Measurements from ENCODE around the gene IFNA5.

IFNA5 gene

DNA sequence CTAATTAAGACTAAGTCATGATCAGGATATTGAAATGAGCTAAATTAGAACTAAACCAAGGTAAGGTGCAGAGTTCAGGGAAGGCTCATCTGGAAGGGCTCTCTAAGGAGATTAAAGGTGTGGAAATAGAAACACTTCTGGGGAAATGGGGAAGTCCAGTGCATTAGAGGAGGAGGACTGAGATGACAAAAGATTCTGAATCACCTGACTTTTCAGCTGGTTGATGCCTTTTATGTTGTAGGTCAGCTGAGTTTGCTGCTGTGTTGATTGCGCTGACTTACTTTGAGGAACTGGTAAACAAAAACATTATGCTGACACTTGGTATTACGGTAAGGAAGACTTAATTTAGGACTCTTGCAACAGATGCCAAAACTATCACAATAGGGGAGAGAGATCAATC lies 23.8 kb downstream of the IFNA5 start:
- no peak for DNase-seq (ENCODE audit: low spot score)
- Histone ChIP-seq H2BK15ac (ENCODE audit: low read length) (no peak overlapping the region), H3K9me3 (replicated peaks in 1 of 2; ENCODE audit: control insufficient read depth in 2 of 2, insufficient read depth in 1 of 2, low read depth in 1 of 2, low read length in 2 of 2) (no peaks in the 10 kb centered on the region), H2AK5ac (ENCODE audit: low read depth, low read length) (no peak overlapping the region), H3K9ac (ENCODE audit: low read depth, low read length, poor library complexity) (no peak overlapping the region), H2AFZ (ENCODE audit: low read length) (no peak overlapping the region), H3K23ac (ENCODE audit: low read depth, low read length, poor library complexity) (no peak overlapping the region), H3K4me1 (ENCODE audit: control insufficient read depth in 2 of 2, insufficient read depth in 1 of 2, low read depth in 1 of 2, low read length in 2 of 2) (no peaks in the 10 kb centered on the region), H3K27me3 (ENCODE audit: control insufficient read depth in 3 of 3, insufficient read depth in 3 of 3, low read depth in 1 of 3, low read length in 3 of 3) (peaks cover 0 to 4% (median 0%) of the 10 kb centered on the region in 3 experiments), H3K79me1 (ENCODE audit: low read depth, low read length) (no peaks in the 10 kb centered on the region), H3K36me3 (replicated peaks in 1 of 2; ENCODE audit: control insufficient read depth in 2 of 2, insufficient read depth in 2 of 2, low read length in 2 of 2) (no peaks in the 10 kb centered on the region), H4K91ac (ENCODE audit: low read depth, low read length, poor library complexity) (no peak overlapping the region), H4K8ac (ENCODE audit: low read depth, low read length) (no peak overlapping the region), H3K4me2 (ENCODE audit: insufficient read depth, low read length, poor library complexity, severe bottlenecking) (no peak overlapping the region), H3K4me3 (ENCODE audit: low read length in 2 of 2) (no peak overlapping the region), H3K27ac (replicated peaks; ENCODE audit: low read length) (no peak overlapping the region), H3K18ac (ENCODE audit: low read length) (no peak overlapping the region), H2BK5ac (ENCODE audit: low read length) (no peak overlapping the region), H2BK12ac (ENCODE audit: low read length) (no peak overlapping the region), H3K4ac (ENCODE audit: low read length) (no peak overlapping the region), H2BK120ac (ENCODE audit: low read depth, low read length) (no peak overlapping the region), H3K14ac (ENCODE audit: low read length) (no peak overlapping the region)
- no CpG with 5 or more reads among the region's 2 CpGs for WGBS, 2 donors (ENCODE audit: extremely low coverage in 2 of 2, insufficient read length in 2 of 2, insufficient replicate concordance in 1 of 2)

DNA sequence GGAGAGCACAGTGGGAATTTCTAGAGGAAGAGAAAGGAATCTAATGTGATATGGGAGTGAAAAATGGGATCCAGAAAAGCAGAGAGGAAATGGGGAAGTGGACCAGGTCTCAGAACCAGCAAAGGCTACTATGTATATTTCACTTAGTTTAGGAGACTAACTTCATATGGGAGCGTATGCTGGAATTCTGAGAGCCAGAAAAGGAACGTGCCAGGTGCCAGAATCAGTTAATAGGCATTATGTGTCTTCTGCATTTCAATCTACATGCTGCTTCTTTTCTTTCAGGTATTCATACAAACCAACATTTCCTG lies 36.8 kb downstream of the IFNA5 start:
- Histone ChIP-seq H2AFZ (ENCODE audit: low read length) (no peak overlapping the region), H3K36me3 (replicated peaks in 1 of 2; ENCODE audit: control insufficient read depth in 2 of 2, insufficient read depth in 2 of 2, low read length in 2 of 2) (no peaks in the 10 kb centered on the region), H3K4me2 (ENCODE audit: insufficient read depth, low read length, poor library complexity, severe bottlenecking) (no peak overlapping the region), H3K18ac (ENCODE audit: low read length) (no peak overlapping the region), H2BK12ac (ENCODE audit: low read length) (no peak overlapping the region), H3K9me3 (replicated peaks in 1 of 2; ENCODE audit: control insufficient read depth in 2 of 2, insufficient read depth in 1 of 2, low read depth in 1 of 2, low read length in 2 of 2) (no peaks in the 10 kb centered on the region), H2AK5ac (ENCODE audit: low read depth, low read length) (no peak overlapping the region), H2BK15ac (ENCODE audit: low read length) (no peak overlapping the region), H3K79me1 (ENCODE audit: low read depth, low read length) (no peaks in the 10 kb centered on the region), H3K27me3 (ENCODE audit: control insufficient read depth in 3 of 3, insufficient read depth in 3 of 3, low read depth in 1 of 3, low read length in 3 of 3) (no peaks in the 10 kb centered on the region), H3K4ac (ENCODE audit: low read length) (no peak overlapping the region), H4K8ac (ENCODE audit: low read depth, low read length) (no peak overlapping the region), H2BK120ac (ENCODE audit: low read depth, low read length) (no peak overlapping the region), H3K9ac (ENCODE audit: low read depth, low read length, poor library complexity) (no peak overlapping the region), H2BK5ac (ENCODE audit: low read length) (no peak overlapping the region), H3K27ac (replicated peaks; ENCODE audit: low read length) (no peak overlapping the region), H3K14ac (ENCODE audit: low read length) (no peak overlapping the region), H3K23ac (ENCODE audit: low read depth, low read length, poor library complexity) (no peak overlapping the region), H3K4me3 (ENCODE audit: low read length in 2 of 2) (no peak overlapping the region), H4K91ac (ENCODE audit: low read depth, low read length, poor library complexity) (no peak overlapping the region), H3K4me1 (ENCODE audit: control insufficient read depth in 2 of 2, insufficient read depth in 1 of 2, low read depth in 1 of 2, low read length in 2 of 2) (no peaks in the 10 kb centered on the region)
- no peak for DNase-seq (ENCODE audit: low spot score)
- WGBS, 2 donors (ENCODE audit: extremely low coverage in 2 of 2, insufficient read length in 2 of 2, insufficient replicate concordance in 1 of 2) = no CpG with 5 or more reads among the region's 2 CpGs

DNA sequence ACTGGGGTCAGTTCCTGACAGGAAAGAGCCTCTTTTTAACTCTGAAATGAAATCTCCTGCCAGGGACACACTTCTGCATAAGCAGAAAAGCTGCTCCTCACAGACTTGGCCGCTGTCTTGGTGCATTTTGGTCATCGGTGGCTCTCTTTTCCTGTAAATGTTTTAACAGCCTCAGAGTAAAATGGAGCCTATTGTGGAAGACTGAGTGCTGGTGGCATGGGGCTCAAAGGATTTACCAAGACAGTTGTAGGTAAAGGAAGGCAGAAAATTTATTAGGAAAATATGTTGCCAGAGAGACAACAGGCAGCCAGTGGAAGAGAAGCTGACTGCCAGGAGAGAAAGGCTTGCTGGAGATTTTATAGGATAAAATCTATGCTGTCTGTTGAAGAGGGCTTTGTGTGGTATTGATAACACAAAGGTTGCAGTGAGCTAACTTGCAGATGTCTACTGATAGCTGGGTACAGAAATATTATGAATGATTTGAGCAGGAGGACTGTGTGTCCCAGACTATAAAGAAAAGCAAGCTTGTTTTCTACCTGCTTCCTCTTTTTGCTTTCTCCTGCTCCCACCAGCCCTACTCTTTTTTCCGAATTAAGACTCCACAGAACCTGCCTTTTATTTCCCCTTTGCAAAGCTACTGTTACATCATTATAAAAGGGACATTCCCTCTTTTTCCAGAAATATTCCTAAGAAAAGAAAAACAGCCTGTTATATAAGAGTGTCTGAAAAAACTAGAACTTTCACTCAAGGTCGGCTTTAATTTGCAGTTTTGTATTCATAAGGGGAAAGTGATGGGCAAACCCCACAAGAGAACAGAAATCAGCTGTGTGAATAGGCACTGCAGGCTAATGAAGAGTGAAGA lies 37.4 kb downstream of the IFNA5 start:
- Histone ChIP-seq H3K4me2 (ENCODE audit: insufficient read depth, low read length, poor library complexity, severe bottlenecking) (no peak overlapping the region), H2AFZ (ENCODE audit: low read length) (no peak overlapping the region), H3K9ac (ENCODE audit: low read depth, low read length, poor library complexity) (no peak overlapping the region), H3K18ac (ENCODE audit: low read length) (no peak overlapping the region), H3K79me1 (ENCODE audit: low read depth, low read length) (no peaks in the 10 kb centered on the region), H3K9me3 (replicated peaks in 1 of 2; ENCODE audit: control insufficient read depth in 2 of 2, insufficient read depth in 1 of 2, low read depth in 1 of 2, low read length in 2 of 2) (no peaks in the 10 kb centered on the region), H3K27me3 (ENCODE audit: control insufficient read depth in 3 of 3, insufficient read depth in 3 of 3, low read depth in 1 of 3, low read length in 3 of 3) (no peaks in the 10 kb centered on the region), H3K4ac (ENCODE audit: low read length) (no peak overlapping the region), H2BK120ac (ENCODE audit: low read depth, low read length) (no peak overlapping the region), H4K8ac (ENCODE audit: low read depth, low read length) (no peak overlapping the region), H3K4me1 (ENCODE audit: control insufficient read depth in 2 of 2, insufficient read depth in 1 of 2, low read depth in 1 of 2, low read length in 2 of 2) (no peaks in the 10 kb centered on the region), H3K4me3 (ENCODE audit: low read length in 2 of 2) (no peak overlapping the region), H3K23ac (ENCODE audit: low read depth, low read length, poor library complexity) (no peak overlapping the region), H2BK12ac (ENCODE audit: low read length) (no peak overlapping the region), H2AK5ac (ENCODE audit: low read depth, low read length) (no peak overlapping the region), H3K14ac (ENCODE audit: low read length) (no peak overlapping the region), H3K36me3 (replicated peaks in 1 of 2; ENCODE audit: control insufficient read depth in 2 of 2, insufficient read depth in 2 of 2, low read length in 2 of 2) (no peaks in the 10 kb centered on the region), H4K91ac (ENCODE audit: low read depth, low read length, poor library complexity) (no peak overlapping the region), H2BK5ac (ENCODE audit: low read length) (no peak overlapping the region), H2BK15ac (ENCODE audit: low read length) (no peak overlapping the region), H3K27ac (replicated peaks; ENCODE audit: low read length) (no peak overlapping the region)
- WGBS, 2 donors (ENCODE audit: extremely low coverage in 2 of 2, insufficient read length in 2 of 2, insufficient replicate concordance in 1 of 2) = no CpG with 5 or more reads among the region's 4 CpGs
- no peak for DNase-seq (ENCODE audit: low spot score)

DNA sequence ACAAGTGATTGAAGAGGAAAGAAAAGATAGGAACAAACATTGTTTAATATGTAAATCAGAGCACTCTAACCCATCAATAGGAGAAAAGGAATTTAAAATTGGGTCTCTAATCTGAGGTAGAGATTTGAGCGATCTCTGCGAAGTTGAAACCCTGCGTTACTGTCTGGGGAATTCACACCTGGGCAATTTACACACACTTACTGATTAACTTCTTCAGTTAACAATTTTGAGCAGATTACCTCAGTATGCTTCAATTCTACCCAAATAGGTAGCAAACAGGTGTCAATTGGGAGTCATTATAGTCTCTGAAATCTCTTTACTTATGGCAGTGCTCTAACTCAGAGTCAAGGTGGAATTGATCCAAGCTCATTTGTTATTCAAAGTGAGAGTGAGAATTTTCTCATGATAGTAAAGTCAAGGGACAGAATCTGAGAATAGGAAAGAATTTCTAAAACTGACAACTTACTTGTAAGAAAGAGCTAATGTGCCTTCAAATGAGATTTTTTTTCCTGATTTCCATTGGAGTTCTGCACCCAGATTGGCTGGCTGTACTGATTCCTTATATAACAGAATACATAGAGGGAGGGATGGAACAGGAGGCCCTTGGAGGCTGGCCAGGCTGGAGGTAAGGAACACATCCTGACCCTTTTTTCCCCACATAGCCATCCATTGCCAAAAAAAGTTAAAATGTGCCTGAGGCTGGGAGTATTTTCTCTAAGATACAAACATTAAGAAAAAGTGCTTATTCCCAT lies 38.2 kb downstream of the IFNA5 start:
- WGBS, 2 donors (ENCODE audit: extremely low coverage in 2 of 2, insufficient read length in 2 of 2, insufficient replicate concordance in 1 of 2) = no CpG with 5 or more reads among the region's 3 CpGs
- Histone ChIP-seq H3K27ac (replicated peaks; ENCODE audit: low read length) (no peak overlapping the region), H2BK5ac (ENCODE audit: low read length) (no peak overlapping the region), H3K4me3 (ENCODE audit: low read length in 2 of 2) (no peak overlapping the region), H2BK120ac (ENCODE audit: low read depth, low read length) (no peak overlapping the region), H3K14ac (ENCODE audit: low read length) (no peak overlapping the region), H2BK12ac (ENCODE audit: low read length) (no peak overlapping the region), H4K91ac (ENCODE audit: low read depth, low read length, poor library complexity) (no peak overlapping the region), H2BK15ac (ENCODE audit: low read length) (no peak overlapping the region), H2AK5ac (ENCODE audit: low read depth, low read length) (no peak overlapping the region), H4K8ac (ENCODE audit: low read depth, low read length) (no peak overlapping the region), H3K36me3 (replicated peaks in 1 of 2; ENCODE audit: control insufficient read depth in 2 of 2, insufficient read depth in 2 of 2, low read length in 2 of 2) (no peaks in the 10 kb centered on the region), H3K79me1 (ENCODE audit: low read depth, low read length) (no peaks in the 10 kb centered on the region), H3K18ac (ENCODE audit: low read length) (no peak overlapping the region), H3K9me3 (replicated peaks in 1 of 2; ENCODE audit: control insufficient read depth in 2 of 2, insufficient read depth in 1 of 2, low read depth in 1 of 2, low read length in 2 of 2) (no peaks in the 10 kb centered on the region), H3K4me1 (ENCODE audit: control insufficient read depth in 2 of 2, insufficient read depth in 1 of 2, low read depth in 1 of 2, low read length in 2 of 2) (no peaks in the 10 kb centered on the region), H3K27me3 (ENCODE audit: control insufficient read depth in 3 of 3, insufficient read depth in 3 of 3, low read depth in 1 of 3, low read length in 3 of 3) (no peaks in the 10 kb centered on the region), H3K4ac (ENCODE audit: low read length) (no peak overlapping the region), H3K23ac (ENCODE audit: low read depth, low read length, poor library complexity) (no peak overlapping the region), H2AFZ (ENCODE audit: low read length) (no peak overlapping the region), H3K9ac (ENCODE audit: low read depth, low read length, poor library complexity) (no peak overlapping the region), H3K4me2 (ENCODE audit: insufficient read depth, low read length, poor library complexity, severe bottlenecking) (no peak overlapping the region)
- no peak for DNase-seq (ENCODE audit: low spot score)

Data from neuronal stem cell (in vitro differentiated cells).